GM12878 (cell line): ENCODE data around the gene MICAL3. TPM values are rescaled to one million over a fixed set of nuclear protein-coding genes. Genes with fewer than 3 reads are reported as not detected.

Experiments used
- ATAC-seq: fragments of 200-7000 bp; cut with Tn5 transposase; 3 replicates; pipeline ENCODE4 v1.9.1; 2020; ENCODE audit warnings: mild to moderate bottlenecking, moderate library complexity
- BruUV-seq: library from RNA; stranded (reverse); fragments of 400-500 nt; replicated peaks from 2 replicates; lab custom pipeline; 2021; lab: Mats Ljungman, UMichigan
- CTCF ChIA-PET: fragments of 300-600 bp; sonication (Branson Sonifier 250); formaldehyde crosslinking; extraction: SDS; loops from one replicate; lab custom pipeline; 2021; ENCODE audit warnings: inconsistent platforms; lab: Yijun Ruan, JAX
- POLR2A ChIA-PET: fragments of 350-600 bp; formaldehyde crosslinking; extraction: SDS; loops from one replicate; lab custom pipeline; 2021; ENCODE audit warnings: inconsistent platforms; lab: Charles Lee
- RAD21 ChIA-PET: fragments of 300-600 bp; sonication (Branson Sonifier 250); formaldehyde crosslinking; loops from one replicate; lab custom pipeline; 2023; ENCODE audit warnings: antibody characterized with exemption; ENCODE audit not compliant: unreplicated experiment; lab: Charles Lee
- SMC1A ChIA-PET: fragments of 300-600 bp; sonication (Branson Sonifier 250); formaldehyde crosslinking; loops from one replicate; lab custom pipeline; 2023; ENCODE audit not compliant: unreplicated experiment, uncharacterized antibody; lab: Charles Lee
- DNase-seq: peaks from one replicate; pipeline ENCODE4 v3.0.0-alpha.2; 2011; ENCODE audit warnings: low read depth, low spot score
- FAIRE-seq: peaks from 3 replicates; lab custom pipeline; 2011; peaks lifted over from hg19 to GRCh38; lab: Jason Lieb, UNC
- H2AFZ ChIP-seq: 2 replicates; pipeline ENCODE4 v1.6.0; 2011; ENCODE audit warnings: low read depth, low read length, control low read depth; ENCODE audit not compliant: control insufficient read depth
- H3K27ac ChIP-seq: 2 replicates; pipeline ENCODE4 v1.5.1; 2011; ENCODE audit warnings: control low read depth; ENCODE audit not compliant: control insufficient read depth, insufficient read depth
- H3K27me3 ChIP-seq, 2 experiments: replicated peaks in 1 of 2; 2 replicates each; pipeline versions ENCODE4 v1.6.0 to v1.6.1; 2011; ENCODE audit warnings: low read length in 1 of 2; ENCODE audit not compliant: control insufficient read depth in 2 of 2, insufficient read depth in 2 of 2
- H3K36me3 ChIP-seq, 2 experiments: 2 replicates each; pipeline ENCODE4 v1.5.1; 2011; ENCODE audit warnings: low read length in 1 of 2; ENCODE audit not compliant: control insufficient read depth in 2 of 2, insufficient read depth in 2 of 2
- H3K4me1 ChIP-seq: 2 replicates; pipeline ENCODE4 v1.6.1; 2011; ENCODE audit warnings: mild to moderate bottlenecking, low read length, moderate library complexity, mixed read lengths; ENCODE audit not compliant: control insufficient read depth, insufficient read depth
- H3K4me2 ChIP-seq: 2 replicates; pipeline ENCODE4 v1.6.0; 2011; ENCODE audit warnings: control low read depth; ENCODE audit not compliant: control insufficient read depth, insufficient read depth
- H3K4me3 ChIP-seq: fragments of 200-600 bp; sonication (generic); 2 replicates; pipeline ENCODE4 v1.5.1; 2016
- H3K79me2 ChIP-seq: 2 replicates; pipeline ENCODE4 v1.6.0; 2011; ENCODE audit warnings: low read length; ENCODE audit not compliant: control insufficient read depth, insufficient read depth
- H3K9ac ChIP-seq: 2 replicates; pipeline ENCODE4 v1.8.0; 2011; ENCODE audit warnings: low read length, control low read depth, mixed read lengths; ENCODE audit not compliant: control insufficient read depth, insufficient read depth
- H3K9me3 ChIP-seq: replicated peaks from 3 replicates; pipeline ENCODE4 v1.5.1; 2011; ENCODE audit warnings: mild to moderate bottlenecking, low read length; ENCODE audit not compliant: control insufficient read depth, insufficient read depth
- H4K20me1 ChIP-seq: 2 replicates; pipeline ENCODE4 v1.6.0; 2011; ENCODE audit not compliant: control insufficient read depth, insufficient read depth
- ASH2L ChIP-seq: fragments of 300-600, 200-600 bp; sonication (generic); IDR thresholded peaks from 2 replicates; pipeline ENCODE4 v1.6.1; 2017; ENCODE audit warnings: low read depth, mild to moderate bottlenecking, borderline replicate concordance
- E4F1 ChIP-seq: fragments of 450-650 bp; IDR thresholded peaks from 2 replicates; pipeline ENCODE4 v1.6.1; 2018; ENCODE audit warnings: borderline replicate concordance, mild to moderate bottlenecking; ENCODE audit not compliant: partially characterized antibody
- EED ChIP-seq: sonication (generic); IDR thresholded peaks from 2 replicates; pipeline ENCODE4 v1.6.1; 2016; ENCODE audit warnings: antibody characterized with exemption, low read depth
- ELK1 ChIP-seq: IDR thresholded peaks from 2 replicates; pipeline ENCODE4 v1.6.1; 2012; ENCODE audit warnings: low read depth, low read length, improper control_type of control experiment
- EP300 ChIP-seq, 2 experiments: fragments of 150-350 bp in 1 of 2; IDR thresholded peaks; 2 replicates each; pipeline ENCODE4 v1.6.1; 2011 to 2012; ENCODE audit warnings: low read depth in 2 of 2, low read length in 2 of 2, borderline replicate concordance in 1 of 2, improper control_type of control experiment in 1 of 2, inconsistent platforms in 1 of 2; ENCODE audit not compliant: control insufficient read depth in 1 of 2
- PRDM15 ChIP-seq: fragments of 450-650 bp; formaldehyde crosslinking; IDR thresholded peaks from 2 replicates; pipeline ENCODE4 v1.4.0; 2020; ENCODE audit warnings: mild to moderate bottlenecking, moderate library complexity
- SREBF1 ChIP-seq: IDR thresholded peaks from 2 replicates; pipeline ENCODE4 v1.6.1; 2012; ENCODE audit warnings: mild to moderate bottlenecking, low read length
- SREBF2 ChIP-seq: IDR thresholded peaks from 2 replicates; pipeline ENCODE4 v1.6.1; 2012; ENCODE audit warnings: mild to moderate bottlenecking, low read length
- ZNF687 ChIP-seq: fragments of 450-650 bp; IDR thresholded peaks from 2 replicates; pipeline ENCODE4 v1.6.1; 2017; ENCODE audit warnings: mild to moderate bottlenecking, moderate library complexity
- WGBS: methylation state at CpG from one replicate; pipeline ENCODE4 v1.1.6; 2016; ENCODE audit warnings: low lambda C conversion rate; ENCODE audit not compliant: insufficient replicate concordance, insufficient coverage; ENCODE audit errors: missing lambda C conversion rate; 5-methylcytosine and 5-hydroxymethylcytosine counted together
- in situ Hi-C: fragments of 300-500 bp; cut with MboI; formaldehyde crosslinking; loops from 9 replicates; pipeline ENCODE4 v1.14.3; 2018; ENCODE audit warnings: mixed read lengths
- intact Hi-C: fragments of 100-400 bp; cut with micrococcal nuclease; formaldehyde crosslinking; loops from one replicate; pipeline ENCODE4 v1.14.2; 2022; ENCODE audit not compliant: unreplicated experiment
- polyA plus RNA-seq, 11 experiments: library from polyadenylated mRNA; depleted of rRNA in 4 of 11; unstranded in 6 of 11; stranded (reverse) in 5 of 11; fragments of >200 nt; fragmentation: Nextera tagmentation in 4 of 11; fragmentation: Illumina TruSeq in 1 of 11; extraction: Ambion mirVana in 4 of 11; extraction: Trizol in 1 of 11; gene quantifications; 1 replicate in 1 of 11; 2 replicates in 10 of 11; pipeline versions ENCODE4 v1.2.1 to v1.2.3, GENCODE V29; 2011 to 2016; ENCODE audit warnings: inconsistent platforms in 2 of 11, missing spikeins in 2 of 11, low read depth in 1 of 11
- total RNA-seq, 4 experiments: library from RNA; depleted of rRNA in 3 of 4; stranded (reverse); fragments of >200 nt in 3 of 4; fragmentation: Illumina TruSeq in 1 of 4; extraction: Trizol in 1 of 4; gene quantifications; 2 replicates each; pipeline versions ENCODE4 v1.2.1 to v1.2.3, GENCODE V29; 2013 to 2021

MICAL3 gene
- total and polyA plus RNA-seq, 10 of the 15 experiments (the other 5 are each of a cell fraction or from before 2014, with no cell fraction given): 2.6 to 92.2 (median 24.0) TPM

GRCh38 chr22:17958166-17958565 is 66.2 kb downstream of the MICAL3 start (continued):
- no peak for TF ChIP-seq ZNF687

GRCh38 chr22:17957693-17958092 is 66.7 kb downstream of the MICAL3 start:
- RAD21 ChIA-PET: no interaction called here
- Histone ChIP-seq H2AFZ (no peak overlapping the region), H3K27me3 (no peaks in the 10 kb centered on the region), H3K4me1 (0 out of 2 replicates have a peak, but pooled peaks cover 4% of the 10 kb centered on the region), H3K4me3 (no peak overlapping the region), H3K27ac (no peak overlapping the region), H3K9me3 (no peaks in the 10 kb centered on the region), H3K36me3 (peaks cover 4 to 10% of the 10 kb centered on the region in 2 experiments; a peak in 2 of 4 replicates), H3K4me2 (no peak overlapping the region), H3K9ac (no peak overlapping the region), H4K20me1 (peaks cover 8% of the 10 kb centered on the region; the same call in 1 of the 2 replicates), H3K79me2 (peaks cover 4% of the 10 kb centered on the region; the same call in 1 of the 2 replicates)
- POLR2A ChIA-PET: interaction anchor here (0.6 kb wide), 4 partner anchors 8 to 107 kb away, joined by 6 to 9 read pairs (median 6); no protein-coding TSS in a partner anchor
- ATAC-seq: no peak
- CTCF ChIA-PET: interaction anchor here (0.7 kb wide), 1 partner anchor 387 kb away, joined by 3 read pairs; no protein-coding TSS in a partner anchor
- WGBS: 69% methylated on average over 5 of the region's 6 CpGs
- in situ Hi-C loops: no loop called here
- SMC1A ChIA-PET: interaction anchor here (1.0 to 1.9 kb wide), 4 partner anchors 10 to 118 kb away, joined by 4 to 6 read pairs (median 5); no protein-coding TSS in a partner anchor
- intact Hi-C loops: no loop called here
- BruUV-seq: no TSS peak
- no peak for DNase-seq
- no peak for FAIRE-seq
- TF ChIP-seq EED (no peak), E4F1 (no peak), EP300 (IDR thresholded peaks at IDR 0.05; ENCODE audit: borderline replicate concordance in 1 of 2, control insufficient read depth in 1 of 2, low read depth in 2 of 2, low read length in 2 of 2) (no peak), SREBF2 (no peak), PRDM15 (CRISPR knock-in tag) (no peak), SREBF1 (no peak), ELK1 (no peak), ASH2L (no peak)
